ENCODE results near the gene SMIM44.
"Not testable (repeated sequence)": the region's sequence is repeated elsewhere in the genome, so short reads cannot be mapped to it uniquely, and the experiment has no call there.

Gene SMIM44

GRCh38 chr19:3518255-3518654 is 35.0 kb upstream of the SMIM44 start:
- DNase-seq (ENCODE audit: low read depth in 1 of 2, low spot score in 1 of 2) = no peak

- no peak for DNase-seq (ENCODE audit: low read depth in 1 of 2, low spot score in 1 of 2)
Observed at GRCh38 chr19:3517638-3518037, 34.4 kb upstream of the SMIM44 start.

- no peak for DNase-seq (ENCODE audit: low read depth in 1 of 2, low spot score in 1 of 2)
Observed at GRCh38 chr19:3516675-3517207, 33.5 kb upstream of the SMIM44 start.

- DNase-seq (ENCODE audit: low read depth in 1 of 2, low spot score in 1 of 2) = no peak
Observed at GRCh38 chr19:3515891-3516422, 32.7 kb upstream of the SMIM44 start.

- DNase-seq (ENCODE audit: low read depth in 1 of 2, low spot score in 1 of 2) = no peak
Observed at GRCh38 chr19:3514930-3515329, 31.7 kb upstream of the SMIM44 start.

GRCh38 chr19:3513229-3514140 is 30.2 kb upstream of the SMIM44 start:
- no peak for DNase-seq (ENCODE audit: low read depth in 1 of 2, low spot score in 1 of 2)

GRCh38 chr19:3512562-3513228 is 29.5 kb upstream of the SMIM44 start:
- DNase-seq (ENCODE audit: low read depth in 1 of 2, low spot score in 1 of 2) = no peak

GRCh38 chr19:3511506-3512251 is 28.4 kb upstream of the SMIM44 start:
- DNase-seq (ENCODE audit: low read depth in 1 of 2, low spot score in 1 of 2) = no peak

GRCh38 chr19:3510727-3511126 is 27.5 kb upstream of the SMIM44 start:
- DNase-seq (ENCODE audit: low read depth in 1 of 2, low spot score in 1 of 2) = no peak

GRCh38 chr19:3509566-3509989 is 26.3 kb upstream of the SMIM44 start:
- DNase-seq (ENCODE audit: low read depth in 1 of 2, low spot score in 1 of 2) = no peak

- no peak for DNase-seq (ENCODE audit: low read depth in 1 of 2, low spot score in 1 of 2)
Observed at GRCh38 chr19:3508771-3509535, 25.7 kb upstream of the SMIM44 start.

- not testable (repeated sequence) for DNase-seq (ENCODE audit: low read depth in 1 of 2, low spot score in 1 of 2)
Observed at GRCh38 chr19:3508121-3508661, 24.9 kb upstream of the SMIM44 start.

- no peak for DNase-seq (ENCODE audit: low read depth in 1 of 2, low spot score in 1 of 2)
Observed at GRCh38 chr19:3507371-3508120, 24.3 kb upstream of the SMIM44 start.

- no peak for DNase-seq (ENCODE audit: low read depth in 1 of 2, low spot score in 1 of 2)
Observed at GRCh38 chr19:3506384-3507340, 23.4 kb upstream of the SMIM44 start.

- peak; percentile 99 to 100 for DNase-seq (ENCODE audit: low read depth in 1 of 2, low spot score in 1 of 2)
Observed at GRCh38 chr19:3505598-3506383, 22.6 kb upstream of the SMIM44 start, which contains the start of gene FZR1. Gene FZR1 (plus strand): TSS chr19:3506311. CDS start chr19:3522990, 16,679 bp downstream.

- DNase-seq (ENCODE audit: low read depth in 1 of 2, low spot score in 1 of 2) = no peak
Observed at GRCh38 chr19:3504735-3505134, 21.5 kb upstream of the SMIM44 start.

- DNase-seq (ENCODE audit: low read depth in 1 of 2, low spot score in 1 of 2) = no peak
Observed at GRCh38 chr19:3503036-3503572, 19.9 kb upstream of the SMIM44 start.

Data from activated T-helper 1 cell treated with anti-CD3 and anti-CD28 coated beads, Interleukin-2, amount 50 U/mL, for 16 hours (primary cell).